Activated naive CD4-positive, alpha-beta T cell treated with anti-CD3 and anti-CD28 coated beads, Interleukin-2, amount 10 ng/mL, durations not matched to agents 7 days and 5 days (primary cell): Measurements from ENCODE around the gene C1orf226.
"Not testable (repeated sequence)": the region's sequence is repeated elsewhere in the genome, so short reads cannot be mapped to it uniquely, and the experiment has no call there.

Experiments used
- CTCF ChIA-PET: fragments of 350-600 bp; sonication (Branson Sonifier 250); formaldehyde crosslinking; loops from one replicate; lab custom pipeline; 2021; ENCODE audit warnings: antibody characterized with exemption; lab: Charles Lee
- DNase-seq: peaks from one replicate; pipeline ENCODE4 v3.0.0-alpha.2; 2020
- H3K27ac Mint-ChIP-seq: one replicate; pipeline ENCODE4 v1.8.0; 2021; ENCODE audit warnings: mild to moderate bottlenecking, moderate library complexity, mixed read lengths
- H3K27me3 Mint-ChIP-seq: one replicate; pipeline ENCODE4 v1.8.0; 2021; ENCODE audit warnings: mild to moderate bottlenecking, mixed read lengths
- H3K36me3 Mint-ChIP-seq: one replicate; pipeline ENCODE4 v1.8.0; 2021; ENCODE audit warnings: mixed read lengths
- H3K4me1 Mint-ChIP-seq: one replicate; pipeline ENCODE4 v1.8.0; 2021; ENCODE audit warnings: mixed read lengths
- H3K4me3 Mint-ChIP-seq: one replicate; pipeline ENCODE4 v1.8.0; 2021; ENCODE audit warnings: mild to moderate bottlenecking, moderate library complexity, mixed read lengths
- H3K9me3 Mint-ChIP-seq: one replicate; pipeline ENCODE4 v1.8.0; 2021; ENCODE audit warnings: mixed read lengths

Gene C1orf226, protein sequence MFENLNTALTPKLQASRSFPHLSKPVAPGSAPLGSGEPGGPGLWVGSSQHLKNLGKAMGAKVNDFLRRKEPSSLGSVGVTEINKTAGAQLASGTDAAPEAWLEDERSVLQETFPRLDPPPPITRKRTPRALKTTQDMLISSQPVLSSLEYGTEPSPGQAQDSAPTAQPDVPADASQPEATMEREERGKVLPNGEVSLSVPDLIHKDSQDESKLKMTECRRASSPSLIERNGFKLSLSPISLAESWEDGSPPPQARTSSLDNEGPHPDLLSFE

DNA sequence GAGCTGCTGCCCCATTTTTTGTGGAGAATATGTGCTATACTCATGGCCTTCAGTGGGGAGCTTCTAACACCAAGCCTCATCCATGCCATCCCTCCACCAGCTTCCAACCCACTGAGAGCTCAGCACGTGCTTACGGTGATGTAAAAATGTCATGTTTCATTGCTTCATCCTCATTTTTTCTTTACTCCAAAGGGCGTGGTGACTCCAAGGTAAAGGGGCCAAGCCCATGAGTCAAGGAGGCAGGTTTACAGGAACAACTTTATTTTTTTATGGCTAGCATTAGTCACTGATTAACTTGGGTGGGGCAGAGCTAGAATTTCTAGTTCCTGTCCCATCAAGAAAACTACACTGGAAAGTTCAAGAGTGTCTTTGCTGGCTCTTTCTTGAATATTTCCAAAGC is at the start of gene C1orf226:
Gene C1orf226 (plus strand): TSS at position 346 of the 400 bp plus-strand sequence. CDS start 174 bp downstream, outside the sequence.
- H3K36me3 Mint-ChIP-seq = no peaks in the 10 kb centered on the region
- H3K4me1 Mint-ChIP-seq = no peaks in the 10 kb centered on the region
- H3K4me3 Mint-ChIP-seq = no peak within 1 kb of the TSS
- no peak for DNase-seq
- H3K27ac Mint-ChIP-seq = no peak within 1 kb of the TSS
- CTCF ChIA-PET = interaction anchor here (1.2 to 2.0 kb wide), 2 partner anchors 11 to 24 kb away, joined by 4 to 5 read pairs; no protein-coding TSS in a partner anchor
- no peaks in the 10 kb centered on the region for H3K27me3 Mint-ChIP-seq
- H3K9me3 Mint-ChIP-seq = no peaks in the 10 kb centered on the region

- Mint-ChIP-seq H3K27ac (no peak overlapping the region), H3K36me3 (no peaks in the 10 kb centered on the region), H3K4me1 (no peaks in the 10 kb centered on the region), H3K9me3 (no peaks in the 10 kb centered on the region), H3K27me3 (peaks cover 10% of the 10 kb centered on the region), H3K4me3 (no peak overlapping the region)
- CTCF ChIA-PET = no interaction called here
- DNase-seq = no peak
Measured at GRCh38 chr1:162333991-162334390, 47.5 kb upstream of the C1orf226 start.

- Mint-ChIP-seq H3K27ac (no peak overlapping the region), H3K4me1 (no peaks in the 10 kb centered on the region), H3K4me3 (no peak overlapping the region), H3K36me3 (no peaks in the 10 kb centered on the region), H3K27me3 (peaks cover 8% of the 10 kb centered on the region), H3K9me3 (no peaks in the 10 kb centered on the region)
- no peak for DNase-seq
- CTCF ChIA-PET = no interaction called here
Measured at GRCh38 chr1:162335126-162335525, 46.4 kb upstream of the C1orf226 start.

GRCh38 chr1:162336621-162337285 is 44.8 kb upstream of the C1orf226 start:
- CTCF ChIA-PET = no interaction called here
- peaks cover 2% of the 10 kb centered on the region for H3K27me3 Mint-ChIP-seq
- no peak overlapping the region for H3K4me3 Mint-ChIP-seq
- DNase-seq = no peak
- no peaks in the 10 kb centered on the region for H3K36me3 Mint-ChIP-seq
- no peak overlapping the region for H3K27ac Mint-ChIP-seq
- no peaks in the 10 kb centered on the region for H3K9me3 Mint-ChIP-seq
- H3K4me1 Mint-ChIP-seq = no peaks in the 10 kb centered on the region

DNA sequence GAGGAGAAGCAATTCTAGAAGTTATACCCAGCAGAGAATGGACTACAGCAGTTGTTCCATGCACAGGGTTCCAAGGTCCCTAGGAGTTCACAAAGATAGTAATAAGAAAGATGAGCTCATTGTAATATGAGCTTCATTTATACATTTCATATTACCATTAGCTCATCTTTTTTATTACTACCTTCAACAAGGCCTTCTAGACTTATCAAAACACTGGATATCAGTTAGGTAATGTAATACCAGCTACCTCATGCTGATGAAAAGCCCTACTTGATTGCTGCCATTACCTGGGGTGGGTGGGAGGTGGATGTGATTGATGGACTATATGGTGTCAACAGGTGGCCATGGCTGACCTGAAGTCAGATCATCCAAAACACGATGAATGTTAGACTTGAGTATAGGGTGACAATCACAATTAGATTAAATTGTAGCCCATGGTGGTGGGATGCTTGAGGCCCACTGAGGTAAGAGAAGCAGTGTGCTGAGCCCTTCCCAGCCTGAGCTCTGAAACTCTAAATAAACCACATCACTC is 39.0 kb upstream of the C1orf226 start:
- CTCF ChIA-PET = no interaction called here
- Mint-ChIP-seq H3K4me1 (no peaks in the 10 kb centered on the region), H3K27me3 (peaks cover 4% of the 10 kb centered on the region), H3K9me3 (no peaks in the 10 kb centered on the region), H3K4me3 (no peak overlapping the region), H3K36me3 (no peaks in the 10 kb centered on the region), H3K27ac (no peak overlapping the region)
- no peak for DNase-seq

- Mint-ChIP-seq H3K4me3 (no peak overlapping the region), H3K27ac (no peak overlapping the region), H3K36me3 (no peaks in the 10 kb centered on the region), H3K9me3 (no peaks in the 10 kb centered on the region), H3K27me3 (peaks cover 4% of the 10 kb centered on the region), H3K4me1 (no peaks in the 10 kb centered on the region)
- CTCF ChIA-PET = no interaction called here
- no peak for DNase-seq
Measured at GRCh38 chr1:162343470-162343869, 38.1 kb upstream of the C1orf226 start.

- CTCF ChIA-PET = interaction anchor here (1.1 kb wide), 1 partner anchor 9 kb away, joined by 5 read pairs; no protein-coding TSS in a partner anchor
- H3K4me1 Mint-ChIP-seq = no peaks in the 10 kb centered on the region
- no peaks in the 10 kb centered on the region for H3K9me3 Mint-ChIP-seq
- H3K27ac Mint-ChIP-seq = no peak overlapping the region
- no peak for DNase-seq
- H3K27me3 Mint-ChIP-seq = peaks cover 10% of the 10 kb centered on the region
- H3K36me3 Mint-ChIP-seq = no peaks in the 10 kb centered on the region
- H3K4me3 Mint-ChIP-seq = no peak overlapping the region
Measured at GRCh38 chr1:162347281-162347680, 34.2 kb upstream of the C1orf226 start.

DNA sequence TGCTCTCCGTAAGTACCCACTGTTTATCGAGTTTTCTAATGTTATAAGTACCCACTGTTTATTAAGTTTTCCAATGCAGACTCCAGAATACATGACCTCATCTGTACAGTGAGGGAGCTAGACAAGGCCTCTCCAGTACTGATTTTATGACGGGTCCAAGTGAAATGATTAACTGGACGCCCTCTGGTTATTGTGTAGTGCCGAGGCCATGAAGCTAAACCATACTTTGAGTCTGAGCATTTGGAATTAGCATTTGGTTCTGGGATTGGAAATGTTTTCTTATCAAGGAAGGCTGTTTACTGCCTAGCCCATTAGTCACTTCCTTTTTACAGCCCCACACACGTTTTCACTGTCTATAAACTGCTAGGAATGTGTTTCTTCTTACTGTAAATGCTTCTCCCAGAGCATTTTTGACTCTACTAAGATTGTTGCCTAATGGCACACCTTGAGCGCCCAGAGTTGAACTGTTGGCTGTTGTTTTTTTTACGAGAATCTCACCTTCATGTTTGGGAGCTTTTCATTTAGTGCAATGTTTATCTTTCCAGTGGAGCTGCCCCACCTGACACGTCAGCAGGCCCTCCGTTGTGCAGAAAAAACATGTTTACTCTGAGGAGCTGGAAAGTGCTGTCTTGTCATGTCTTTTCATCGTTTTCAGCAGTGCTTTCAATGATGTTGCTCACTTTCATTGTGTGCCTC is 31.7 kb upstream of the C1orf226 start:
- H3K4me3 Mint-ChIP-seq = no peak overlapping the region
- H3K27ac Mint-ChIP-seq = no peak overlapping the region
- peaks cover 6% of the 10 kb centered on the region for H3K27me3 Mint-ChIP-seq
- H3K4me1 Mint-ChIP-seq = no peaks in the 10 kb centered on the region
- H3K36me3 Mint-ChIP-seq = no peaks in the 10 kb centered on the region
- DNase-seq = no peak
- no peaks in the 10 kb centered on the region for H3K9me3 Mint-ChIP-seq
- CTCF ChIA-PET = no interaction called here

GRCh38 chr1:162351246-162351842 is 30.2 kb upstream of the C1orf226 start:
- Mint-ChIP-seq H3K36me3 (no peaks in the 10 kb centered on the region), H3K9me3 (no peaks in the 10 kb centered on the region), H3K27ac (no peak overlapping the region), H3K27me3 (peaks cover 11% of the 10 kb centered on the region), H3K4me1 (no peaks in the 10 kb centered on the region), H3K4me3 (no peak overlapping the region)
- CTCF ChIA-PET = no interaction called here
- DNase-seq = no peak

- H3K9me3 Mint-ChIP-seq = not testable (repeated sequence)
Measured at GRCh38 chr1:162351874-162352273, 29.7 kb upstream of the C1orf226 start.

DNA sequence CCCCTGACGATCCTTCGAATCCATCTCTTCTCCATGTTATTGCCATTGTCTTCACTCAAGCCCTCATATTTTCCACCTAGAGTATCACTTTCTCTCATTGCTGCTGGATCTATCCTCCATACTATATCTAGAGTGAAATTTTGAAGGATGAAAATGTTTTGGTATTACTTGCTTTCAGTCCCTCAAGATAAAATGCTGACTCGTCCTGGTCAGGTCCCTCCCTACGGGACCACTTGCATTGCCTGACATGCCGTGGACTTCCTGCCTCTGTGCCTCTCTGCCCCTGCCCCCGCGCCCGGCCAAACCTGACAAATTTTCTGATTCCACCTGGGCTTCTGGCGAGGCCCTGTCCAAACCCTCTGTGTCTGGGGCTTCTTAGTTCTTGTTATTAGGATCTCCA is 28.4 kb upstream of the C1orf226 start:
- H3K4me3 Mint-ChIP-seq = no peak overlapping the region

More at GRCh38 chr1:162351874-162352273, 29.7 kb upstream of the C1orf226 start:
- H3K4me3 Mint-ChIP-seq, H3K36me3 Mint-ChIP-seq, H3K4me1 Mint-ChIP-seq, DNase-seq, CTCF ChIA-PET, H3K27ac Mint-ChIP-seq: not testable (repeated sequence)
- peaks cover 13% of the 10 kb centered on the region for H3K27me3 Mint-ChIP-seq

GRCh38 chr1:162353702-162354101 is 27.8 kb upstream of the C1orf226 start:
- H3K27me3 Mint-ChIP-seq = peaks cover 15% of the 10 kb centered on the region
- CTCF ChIA-PET = interaction anchor here (0.7 kb wide), 1 partner anchor 512 kb away, joined by 3 read pairs; no protein-coding TSS in a partner anchor
- no peaks in the 10 kb centered on the region for H3K36me3 Mint-ChIP-seq
- no peaks in the 10 kb centered on the region for H3K9me3 Mint-ChIP-seq
- H3K4me3 Mint-ChIP-seq = no peak overlapping the region
- H3K27ac Mint-ChIP-seq = no peak overlapping the region
- no peaks in the 10 kb centered on the region for H3K4me1 Mint-ChIP-seq
- no peak for DNase-seq

More for the DNA sequence above, 28.4 kb upstream of the C1orf226 start:
- Mint-ChIP-seq H3K9me3 (no peaks in the 10 kb centered on the region), H3K36me3 (no peaks in the 10 kb centered on the region), H3K4me1 (no peaks in the 10 kb centered on the region), H3K27ac (no peak overlapping the region), H3K27me3 (peaks cover 15% of the 10 kb centered on the region)
- DNase-seq = no peak
- CTCF ChIA-PET = no interaction called here

DNA sequence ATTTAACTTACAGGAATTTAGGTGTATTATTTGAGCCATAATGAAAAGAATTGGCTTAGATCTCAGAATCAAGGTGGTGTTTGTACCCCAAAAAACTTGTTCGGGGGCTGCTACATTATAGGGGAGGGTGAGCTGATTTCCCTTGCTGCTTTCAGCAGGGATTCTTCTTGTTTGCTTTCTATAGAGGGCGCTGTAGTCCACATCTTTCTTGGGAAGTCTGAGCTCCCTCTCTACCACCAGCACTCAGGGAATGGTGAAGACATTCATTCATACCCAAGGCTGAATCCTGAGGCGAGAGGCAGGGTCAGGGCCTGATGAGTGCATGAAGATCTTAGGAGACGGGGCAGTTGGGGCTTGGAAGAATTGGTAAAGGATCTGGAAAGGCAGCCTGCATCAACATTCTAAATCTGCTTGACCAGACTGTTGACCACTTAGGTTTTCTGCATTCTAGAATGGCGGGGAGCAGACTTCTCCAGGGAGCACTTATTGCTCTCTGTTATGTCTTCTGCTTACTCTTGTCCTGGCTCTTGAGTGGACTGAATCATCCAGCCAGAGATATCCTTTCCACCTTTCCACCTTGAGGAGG is 23.8 kb upstream of the C1orf226 start:
- Mint-ChIP-seq H3K4me1 (no peaks in the 10 kb centered on the region), H3K36me3 (no peaks in the 10 kb centered on the region), H3K27ac (no peak overlapping the region), H3K27me3 (peaks cover 9% of the 10 kb centered on the region), H3K4me3 (no peak overlapping the region), H3K9me3 (no peaks in the 10 kb centered on the region)
- DNase-seq = no peak
- CTCF ChIA-PET = interaction anchor here (0.8 to 2.4 kb wide), 5 partner anchors 10 to 291 kb away, joined by 3 to 5 read pairs (median 3); partner anchors contain the start of gene C1orf226
